ENCODE results near the gene PPP5C.

The PPP5C gene

GRCh38 chr19:46366620-46367292 lies 19.9 kb downstream of the PPP5C start:
- FAIRE-seq (peak; percentile 35), DNase-seq (ENCODE audit: insufficient read length, low spot score) (no peak)
- no peak for TF ChIP-seq CTCF (IDR thresholded peaks at IDR 0.05; ENCODE audit: insufficient read depth, missing control alignments)

- TF ChIP-seq CTCF (IDR thresholded peaks at IDR 0.05; ENCODE audit: insufficient read depth, missing control alignments), result no peak
- FAIRE-seq (no peak), DNase-seq (ENCODE audit: insufficient read length, low spot score) (no peak)
Observed at GRCh38 chr19:46367426-46367825, 20.5 kb downstream of the PPP5C start.

GRCh38 chr19:46368116-46368515 lies 21.2 kb downstream of the PPP5C start:
- FAIRE-seq, result no peak
- TF ChIP-seq CTCF (IDR thresholded peaks at IDR 0.05; ENCODE audit: insufficient read depth, missing control alignments), result no peak
- peak; percentile 58 for DNase-seq (ENCODE audit: insufficient read length, low spot score)

GRCh38 chr19:46369817-46370216 lies 22.9 kb downstream of the PPP5C start:
- no peak for DNase-seq (ENCODE audit: insufficient read length, low spot score)
- FAIRE-seq, result no peak
- TF ChIP-seq CTCF (IDR thresholded peaks at IDR 0.05; ENCODE audit: insufficient read depth, missing control alignments), result no peak

GRCh38 chr19:46371371-46371901 lies 24.5 kb downstream of the PPP5C start:
- no peak for DNase-seq (ENCODE audit: insufficient read length, low spot score)
- TF ChIP-seq CTCF (IDR thresholded peaks at IDR 0.05; ENCODE audit: insufficient read depth, missing control alignments), result peak; percentile 3
- no peak for FAIRE-seq

- DNase-seq (ENCODE audit: insufficient read length, low spot score), result no peak
- no peak for FAIRE-seq
- peak; percentile 30 for TF ChIP-seq CTCF (IDR thresholded peaks at IDR 0.05; ENCODE audit: insufficient read depth, missing control alignments)
Observed at GRCh38 chr19:46372901-46373490, 26.1 kb downstream of the PPP5C start.
